Measurements from ENCODE around the gene SHANK1.

The SHANK1 gene

GRCh38 chr19:50739914-50740426 is 20.4 kb upstream of the SHANK1 start:
- peaks cover 11% of the 10 kb centered on the region for H3K27me3 ChIP-seq (ENCODE audit: insufficient read depth, low read depth)
- H3K36me3 ChIP-seq (ENCODE audit: insufficient read depth) = no peaks in the 10 kb centered on the region
- no peak overlapping the region for H3K4me3 ChIP-seq (IDR thresholded peaks at IDR 0.05; ENCODE audit: insufficient read depth, low read depth, low read length)
- no peak overlapping the region for H2AFZ ChIP-seq (ENCODE audit: low read depth)
- TF ChIP-seq, protein P1, sequence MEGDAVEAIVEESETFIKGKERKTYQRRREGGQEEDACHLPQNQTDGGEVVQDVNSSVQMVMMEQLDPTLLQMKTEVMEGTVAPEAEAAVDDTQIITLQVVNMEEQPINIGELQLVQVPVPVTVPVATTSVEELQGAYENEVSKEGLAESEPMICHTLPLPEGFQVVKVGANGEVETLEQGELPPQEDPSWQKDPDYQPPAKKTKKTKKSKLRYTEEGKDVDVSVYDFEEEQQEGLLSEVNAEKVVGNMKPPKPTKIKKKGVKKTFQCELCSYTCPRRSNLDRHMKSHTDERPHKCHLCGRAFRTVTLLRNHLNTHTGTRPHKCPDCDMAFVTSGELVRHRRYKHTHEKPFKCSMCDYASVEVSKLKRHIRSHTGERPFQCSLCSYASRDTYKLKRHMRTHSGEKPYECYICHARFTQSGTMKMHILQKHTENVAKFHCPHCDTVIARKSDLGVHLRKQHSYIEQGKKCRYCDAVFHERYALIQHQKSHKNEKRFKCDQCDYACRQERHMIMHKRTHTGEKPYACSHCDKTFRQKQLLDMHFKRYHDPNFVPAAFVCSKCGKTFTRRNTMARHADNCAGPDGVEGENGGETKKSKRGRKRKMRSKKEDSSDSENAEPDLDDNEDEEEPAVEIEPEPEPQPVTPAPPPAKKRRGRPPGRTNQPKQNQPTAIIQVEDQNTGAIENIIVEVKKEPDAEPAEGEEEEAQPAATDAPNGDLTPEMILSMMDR (conservative IDR thresholded peaks at IDR 0.05; ENCODE audit: low read depth, low read length) = no peak
- H3K4me1 ChIP-seq (ENCODE audit: low read depth, poor library complexity, severe bottlenecking) = no peaks in the 10 kb centered on the region
- no peak overlapping the region for H3K27ac ChIP-seq
- no peak overlapping the region for H3K9ac ChIP-seq
- H3K4me2 ChIP-seq = no peak overlapping the region
- H3K79me2 ChIP-seq (ENCODE audit: insufficient read depth, low read depth) = no peaks in the 10 kb centered on the region
- no peaks in the 10 kb centered on the region for H4K20me1 ChIP-seq (ENCODE audit: insufficient read depth)

- Histone ChIP-seq H2AFZ (ENCODE audit: low read depth) (no peak overlapping the region), H3K4me2 (no peak overlapping the region), H3K9ac (no peak overlapping the region), H3K27me3 (ENCODE audit: insufficient read depth, low read depth) (peaks cover 15% of the 10 kb centered on the region), H3K27ac (no peak overlapping the region), H3K36me3 (ENCODE audit: insufficient read depth) (no peaks in the 10 kb centered on the region), H3K4me3 (IDR thresholded peaks at IDR 0.05; ENCODE audit: insufficient read depth, low read depth, low read length) (no peak overlapping the region), H3K4me1 (ENCODE audit: low read depth, poor library complexity, severe bottlenecking) (no peaks in the 10 kb centered on the region), H3K79me2 (ENCODE audit: insufficient read depth, low read depth) (no peaks in the 10 kb centered on the region), H4K20me1 (ENCODE audit: insufficient read depth) (no peaks in the 10 kb centered on the region)
- TF ChIP-seq, protein P1 (conservative IDR thresholded peaks at IDR 0.05; ENCODE audit: low read depth, low read length) = no peak
Measured at GRCh38 chr19:50739132-50739913, 19.7 kb upstream of the SHANK1 start.

DNA sequence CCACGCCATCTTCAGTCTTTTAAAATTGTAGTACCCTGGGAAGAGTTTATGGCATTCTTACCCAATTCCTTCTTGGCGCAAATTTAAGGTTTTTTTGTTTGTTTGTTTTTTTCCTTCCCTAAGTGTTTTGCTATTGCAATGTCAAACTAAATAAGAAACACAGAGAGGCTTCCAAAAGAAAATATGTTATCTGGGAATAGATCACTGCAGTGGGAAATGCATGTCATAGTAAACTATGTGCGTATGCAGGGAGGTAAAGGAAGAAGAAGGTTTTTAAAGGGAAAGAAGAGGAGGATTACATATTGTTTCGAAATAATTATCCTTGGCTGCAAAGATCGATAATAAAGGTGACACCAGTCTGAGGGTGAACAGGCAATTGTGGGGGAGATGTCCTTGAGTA is 16.7 kb upstream of the SHANK1 start:
- no peak overlapping the region for H3K4me2 ChIP-seq
- H4K20me1 ChIP-seq (ENCODE audit: insufficient read depth) = no peaks in the 10 kb centered on the region
- no peak overlapping the region for H3K27ac ChIP-seq
- peaks cover 34% of the 10 kb centered on the region for H3K27me3 ChIP-seq (ENCODE audit: insufficient read depth, low read depth)
- H3K4me3 ChIP-seq (IDR thresholded peaks at IDR 0.05; ENCODE audit: insufficient read depth, low read depth, low read length) = no peak overlapping the region
- no peaks in the 10 kb centered on the region for H3K36me3 ChIP-seq (ENCODE audit: insufficient read depth)
- TF ChIP-seq, protein P1 (conservative IDR thresholded peaks at IDR 0.05; ENCODE audit: low read depth, low read length) = no peak
- H2AFZ ChIP-seq (ENCODE audit: low read depth) = no peak overlapping the region
- no peaks in the 10 kb centered on the region for H3K4me1 ChIP-seq (ENCODE audit: low read depth, poor library complexity, severe bottlenecking)
- no peaks in the 10 kb centered on the region for H3K79me2 ChIP-seq (ENCODE audit: insufficient read depth, low read depth)
- no peak overlapping the region for H3K9ac ChIP-seq

DNA sequence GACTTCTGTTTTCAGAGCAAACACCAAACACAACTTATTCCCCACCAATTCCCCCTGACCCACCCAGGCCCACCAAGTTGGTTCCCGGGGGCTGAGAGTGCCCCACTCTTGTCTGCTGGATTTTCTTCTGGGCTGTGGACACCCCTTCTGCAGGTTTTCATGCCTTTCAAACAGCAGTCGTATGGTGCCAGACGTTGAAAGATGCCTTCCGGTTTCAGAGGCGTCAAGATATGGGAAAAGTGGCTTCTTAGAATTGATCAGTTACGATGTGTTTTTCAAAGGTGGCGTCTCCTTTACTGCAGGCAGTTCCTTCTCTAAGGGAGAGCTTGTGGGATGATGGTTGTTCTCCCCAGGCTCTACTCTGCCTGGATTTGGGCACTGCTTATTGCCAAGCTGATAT is 16.3 kb upstream of the SHANK1 start:
- H3K9ac ChIP-seq = no peak overlapping the region

More for the DNA sequence above, 16.3 kb upstream of the SHANK1 start:
- H3K79me2 ChIP-seq (ENCODE audit: insufficient read depth, low read depth) = no peaks in the 10 kb centered on the region
- no peak overlapping the region for H3K27ac ChIP-seq
- no peak overlapping the region for H3K4me2 ChIP-seq
- no peaks in the 10 kb centered on the region for H3K36me3 ChIP-seq (ENCODE audit: insufficient read depth)
- no peaks in the 10 kb centered on the region for H3K4me1 ChIP-seq (ENCODE audit: low read depth, poor library complexity, severe bottlenecking)
- no peaks in the 10 kb centered on the region for H4K20me1 ChIP-seq (ENCODE audit: insufficient read depth)
- no peak overlapping the region for H3K4me3 ChIP-seq (IDR thresholded peaks at IDR 0.05; ENCODE audit: insufficient read depth, low read depth, low read length)
- H3K27me3 ChIP-seq (ENCODE audit: insufficient read depth, low read depth) = peaks cover 34% of the 10 kb centered on the region
- TF ChIP-seq, protein P1 (conservative IDR thresholded peaks at IDR 0.05; ENCODE audit: low read depth, low read length) = no peak
- H2AFZ ChIP-seq (ENCODE audit: low read depth) = no peak overlapping the region

All from KMS-11 (cell line).